Glutamatergic neuron (in vitro differentiated cells): Measurements from ENCODE around the gene OR51D1. TPM values are rescaled to one million over a fixed set of nuclear protein-coding genes. Genes with fewer than 3 reads are reported as not detected.

Source experiments
- DNase-seq: peaks from one replicate; pipeline ENCODE4 v3.0.0; 2022
- H3K27ac Mint-ChIP-seq: one replicate; pipeline ENCODE4 v1.8.0; 2020; ENCODE audit warnings: mild to moderate bottlenecking, mixed read lengths, inconsistent platforms; ENCODE audit not compliant: unreplicated experiment
- H3K27me3 Mint-ChIP-seq: one replicate; pipeline ENCODE4 v1.8.0; 2020; ENCODE audit warnings: mild to moderate bottlenecking, moderate library complexity, mixed read lengths, inconsistent platforms; ENCODE audit not compliant: unreplicated experiment
- H3K36me3 Mint-ChIP-seq: one replicate; pipeline ENCODE4 v1.8.0; 2020; ENCODE audit warnings: mild to moderate bottlenecking, mixed read lengths, inconsistent platforms; ENCODE audit not compliant: unreplicated experiment
- H3K4me1 Mint-ChIP-seq: one replicate; pipeline ENCODE4 v1.8.0; 2020; ENCODE audit warnings: mild to moderate bottlenecking, low read depth, mixed read lengths, inconsistent platforms; ENCODE audit not compliant: unreplicated experiment
- H3K4me3 Mint-ChIP-seq: one replicate; pipeline ENCODE4 v1.8.0; 2020; ENCODE audit warnings: mild to moderate bottlenecking, mixed read lengths, inconsistent platforms; ENCODE audit not compliant: unreplicated experiment
- H3K9me3 Mint-ChIP-seq: one replicate; pipeline ENCODE4 v1.8.0; 2020; ENCODE audit warnings: mild to moderate bottlenecking, moderate library complexity, mixed read lengths, inconsistent platforms; ENCODE audit not compliant: unreplicated experiment
- total RNA-seq: library from RNA; stranded (reverse); fragmentation: NEBNext Ultra II Directional; extraction: Animal tissue kit (Norgen Biotek cat#: 25700); gene quantifications from one replicate; pipeline ENCODE4 v1.2.1, GENCODE V29; 2021; ENCODE audit not compliant: unreplicated experiment
- TF ChIP-seq, protein P1 (sequence below): fragments of 200-600 bp; sonication (generic); IDR thresholded peaks from one replicate; pipeline ENCODE4 v1.5.0; 2021; ENCODE audit not compliant: partially characterized antibody, unreplicated experiment

OR51D1 gene
- total RNA-seq, 1 donor from 2014 or later = not detected

DNA sequence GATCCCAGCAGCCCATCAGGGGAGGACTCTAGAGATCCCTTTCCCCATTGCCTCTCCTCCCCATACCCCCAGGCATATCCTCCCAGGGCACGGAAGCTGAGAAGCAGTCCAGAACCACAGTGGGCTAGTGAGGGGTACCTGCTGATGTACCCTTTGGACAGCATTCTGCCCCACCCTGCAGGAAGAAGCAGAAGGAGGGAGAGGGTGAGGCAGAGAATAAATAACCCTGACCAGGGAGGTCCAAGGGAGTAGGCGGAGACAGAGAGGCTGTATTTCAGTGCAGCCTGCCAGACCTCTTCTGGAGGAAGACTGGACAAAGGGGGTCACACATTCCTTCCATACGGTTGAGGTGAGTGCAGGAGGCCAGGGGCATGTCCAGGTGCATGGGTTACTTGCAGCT, 6.4 kb downstream of the OR51D1 start, which contains the start of gene OR51E1:
OR51E1 (plus strand) TSS at position 301 of the 400 bp plus-strand sequence. CDS start 8,545 bp downstream, outside the sequence.
- DNase-seq = no peak
- peaks cover 4% of the 10 kb centered on the region for H3K27me3 Mint-ChIP-seq
- H3K27ac Mint-ChIP-seq = no peak within 1 kb of the TSS
- TF ChIP-seq, protein P1, sequence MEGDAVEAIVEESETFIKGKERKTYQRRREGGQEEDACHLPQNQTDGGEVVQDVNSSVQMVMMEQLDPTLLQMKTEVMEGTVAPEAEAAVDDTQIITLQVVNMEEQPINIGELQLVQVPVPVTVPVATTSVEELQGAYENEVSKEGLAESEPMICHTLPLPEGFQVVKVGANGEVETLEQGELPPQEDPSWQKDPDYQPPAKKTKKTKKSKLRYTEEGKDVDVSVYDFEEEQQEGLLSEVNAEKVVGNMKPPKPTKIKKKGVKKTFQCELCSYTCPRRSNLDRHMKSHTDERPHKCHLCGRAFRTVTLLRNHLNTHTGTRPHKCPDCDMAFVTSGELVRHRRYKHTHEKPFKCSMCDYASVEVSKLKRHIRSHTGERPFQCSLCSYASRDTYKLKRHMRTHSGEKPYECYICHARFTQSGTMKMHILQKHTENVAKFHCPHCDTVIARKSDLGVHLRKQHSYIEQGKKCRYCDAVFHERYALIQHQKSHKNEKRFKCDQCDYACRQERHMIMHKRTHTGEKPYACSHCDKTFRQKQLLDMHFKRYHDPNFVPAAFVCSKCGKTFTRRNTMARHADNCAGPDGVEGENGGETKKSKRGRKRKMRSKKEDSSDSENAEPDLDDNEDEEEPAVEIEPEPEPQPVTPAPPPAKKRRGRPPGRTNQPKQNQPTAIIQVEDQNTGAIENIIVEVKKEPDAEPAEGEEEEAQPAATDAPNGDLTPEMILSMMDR = no peak
- H3K9me3 Mint-ChIP-seq = peaks cover 2% of the 10 kb centered on the region
- no peaks in the 10 kb centered on the region for H3K36me3 Mint-ChIP-seq
- H3K4me1 Mint-ChIP-seq = peaks cover 16% of the 10 kb centered on the region
- no peak within 1 kb of the TSS for H3K4me3 Mint-ChIP-seq

DNA sequence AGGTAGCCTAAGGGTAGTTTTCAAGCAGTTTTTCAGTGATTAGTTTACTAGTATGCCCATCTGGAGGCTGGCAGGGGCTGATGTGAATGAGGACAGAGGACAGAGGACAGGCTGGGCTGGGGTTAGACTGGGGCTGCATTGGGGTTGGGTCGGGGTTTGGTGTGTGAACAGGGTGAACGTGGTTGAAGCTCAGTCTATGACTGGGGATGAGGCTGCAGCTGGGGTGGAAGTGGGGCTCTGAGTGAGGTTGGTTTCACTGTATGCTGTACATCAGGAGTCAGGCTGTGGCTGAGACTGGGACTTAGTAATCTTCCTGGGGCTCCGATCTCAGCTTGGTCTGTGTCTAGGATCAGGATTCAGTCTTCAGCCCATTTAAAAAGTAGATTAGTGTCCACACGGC, 7.0 kb downstream of the OR51D1 start:
- DNase-seq = no peak
- H3K4me1 Mint-ChIP-seq = peaks cover 16% of the 10 kb centered on the region
- H3K9me3 Mint-ChIP-seq = peaks cover 2% of the 10 kb centered on the region
- H3K36me3 Mint-ChIP-seq = no peaks in the 10 kb centered on the region
- no peak overlapping the region for H3K4me3 Mint-ChIP-seq
- H3K27ac Mint-ChIP-seq = no peak overlapping the region
- TF ChIP-seq, protein P1 = no peak
- peaks cover 4% of the 10 kb centered on the region for H3K27me3 Mint-ChIP-seq

DNA sequence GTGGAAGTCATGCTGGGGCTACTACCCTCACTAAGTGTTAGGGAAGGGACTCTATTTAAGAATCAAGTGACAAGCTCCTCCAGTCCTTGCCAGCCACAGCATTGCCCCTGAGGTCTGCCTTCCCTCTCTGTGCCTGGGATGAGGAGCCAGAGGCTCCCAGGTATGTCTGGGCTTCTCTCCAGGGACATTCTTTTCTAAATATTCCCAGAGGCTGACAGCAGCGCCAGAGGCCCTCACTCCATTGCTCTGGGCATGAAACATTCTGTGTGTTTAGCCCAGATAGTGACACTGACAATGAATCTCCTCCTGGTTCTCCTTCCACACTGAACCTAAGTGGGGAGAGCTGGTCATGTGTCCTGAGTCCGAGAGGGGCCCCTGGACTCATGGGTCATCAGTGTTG, 8.7 kb downstream of the OR51D1 start:
- peaks cover 4% of the 10 kb centered on the region for H3K27me3 Mint-ChIP-seq
- no peak overlapping the region for H3K27ac Mint-ChIP-seq
- no peak overlapping the region for H3K4me3 Mint-ChIP-seq
- TF ChIP-seq, protein P1 = no peak
- peaks cover 16% of the 10 kb centered on the region for H3K4me1 Mint-ChIP-seq
- peaks cover 2% of the 10 kb centered on the region for H3K9me3 Mint-ChIP-seq
- H3K36me3 Mint-ChIP-seq = no peaks in the 10 kb centered on the region
- no peak for DNase-seq

DNA sequence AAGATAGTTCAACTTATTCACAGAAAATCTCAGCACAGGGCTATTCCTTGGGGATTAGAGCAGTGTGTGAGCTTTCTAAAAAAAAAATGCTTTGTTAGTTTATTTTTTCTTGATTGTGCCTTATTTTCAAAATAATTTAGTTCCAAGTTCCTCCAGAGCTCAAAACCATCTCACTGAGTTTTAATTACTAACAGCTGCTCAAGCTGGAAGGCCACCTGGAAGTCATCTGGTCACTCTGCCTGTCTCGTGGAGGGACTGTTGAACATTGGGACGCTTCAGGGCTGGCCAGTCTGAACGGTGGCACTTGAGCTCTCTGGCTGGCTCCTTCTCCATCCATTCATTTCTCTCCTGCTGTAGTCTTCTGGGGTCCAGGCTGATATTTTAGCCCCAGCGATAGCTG, 10.5 kb downstream of the OR51D1 start:
- peaks cover 13% of the 10 kb centered on the region for H3K4me1 Mint-ChIP-seq
- H3K27me3 Mint-ChIP-seq = peaks cover 4% of the 10 kb centered on the region
- H3K9me3 Mint-ChIP-seq = peaks cover 2% of the 10 kb centered on the region
- H3K4me3 Mint-ChIP-seq = no peak overlapping the region
- H3K27ac Mint-ChIP-seq = no peak overlapping the region
- H3K36me3 Mint-ChIP-seq = no peaks in the 10 kb centered on the region
- DNase-seq = no peak
- TF ChIP-seq, protein P1 = no peak

DNA sequence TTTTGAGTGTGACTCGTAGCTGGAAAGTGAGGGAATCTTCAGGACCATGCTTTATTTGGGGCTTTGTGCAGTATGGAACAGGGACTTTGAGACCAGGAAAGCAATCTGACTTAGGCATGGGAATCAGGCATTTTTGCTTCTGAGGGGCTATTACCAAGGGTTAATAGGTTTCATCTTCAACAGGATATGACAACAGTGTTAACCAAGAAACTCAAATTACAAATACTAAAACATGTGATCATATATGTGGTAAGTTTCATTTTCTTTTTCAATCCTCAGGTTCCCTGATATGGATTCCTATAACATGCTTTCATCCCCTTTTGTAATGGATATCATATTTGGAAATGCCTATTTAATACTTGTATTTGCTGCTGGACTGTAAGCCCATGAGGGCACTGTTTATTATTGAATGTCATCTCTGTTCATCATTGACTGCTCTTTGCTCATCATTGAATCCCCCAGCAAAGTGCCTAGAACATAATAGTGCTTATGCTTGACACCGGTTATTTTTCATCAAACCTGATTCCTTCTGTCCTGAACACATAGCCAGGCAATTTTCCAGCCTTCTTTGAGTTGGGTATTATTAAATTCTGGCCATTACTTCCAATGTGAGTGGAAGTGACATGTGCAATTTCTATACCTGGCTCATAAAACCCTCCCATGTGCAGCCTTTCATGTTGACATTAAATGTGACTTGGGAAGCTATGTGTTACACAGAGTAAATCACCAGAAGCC, 17.5 kb downstream of the OR51D1 start:
- DNase-seq = no peak
- no peaks in the 10 kb centered on the region for H3K4me1 Mint-ChIP-seq
- H3K27ac Mint-ChIP-seq = no peak overlapping the region
- TF ChIP-seq, protein P1 = no peak
- no peaks in the 10 kb centered on the region for H3K9me3 Mint-ChIP-seq
- no peaks in the 10 kb centered on the region for H3K27me3 Mint-ChIP-seq
- no peak overlapping the region for H3K4me3 Mint-ChIP-seq
- H3K36me3 Mint-ChIP-seq = peaks cover 4% of the 10 kb centered on the region
